LoVo (cell line): ENCODE measurements around the gene CYREN.
A peak's percentile ranks its signal among the peaks of the same experiment; 100 is the strongest.
"Not testable (repeated sequence)": the region's sequence is repeated elsewhere in the genome, so short reads cannot be mapped to it uniquely, and the experiment has no call there.

Experiments used
- DNase-seq: peaks from one replicate; pipeline ENCODE4 v3.0.0-alpha.2; 2016; ENCODE audit warnings: low spot score

The CYREN gene, protein sequence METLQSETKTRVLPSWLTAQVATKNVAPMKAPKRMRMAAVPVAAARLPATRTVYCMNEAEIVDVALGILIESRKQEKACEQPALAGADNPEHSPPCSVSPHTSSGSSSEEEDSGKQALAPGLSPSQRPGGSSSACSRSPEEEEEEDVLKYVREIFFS

GRCh38 chr7:135170274-135170997 is at the start of gene CYREN:
TSS of gene CYREN (minus strand) at chr7:135170707. CDS start at chr7:135168922, 1,785 bp downstream.
- peak; percentile 99 for DNase-seq

DNA sequence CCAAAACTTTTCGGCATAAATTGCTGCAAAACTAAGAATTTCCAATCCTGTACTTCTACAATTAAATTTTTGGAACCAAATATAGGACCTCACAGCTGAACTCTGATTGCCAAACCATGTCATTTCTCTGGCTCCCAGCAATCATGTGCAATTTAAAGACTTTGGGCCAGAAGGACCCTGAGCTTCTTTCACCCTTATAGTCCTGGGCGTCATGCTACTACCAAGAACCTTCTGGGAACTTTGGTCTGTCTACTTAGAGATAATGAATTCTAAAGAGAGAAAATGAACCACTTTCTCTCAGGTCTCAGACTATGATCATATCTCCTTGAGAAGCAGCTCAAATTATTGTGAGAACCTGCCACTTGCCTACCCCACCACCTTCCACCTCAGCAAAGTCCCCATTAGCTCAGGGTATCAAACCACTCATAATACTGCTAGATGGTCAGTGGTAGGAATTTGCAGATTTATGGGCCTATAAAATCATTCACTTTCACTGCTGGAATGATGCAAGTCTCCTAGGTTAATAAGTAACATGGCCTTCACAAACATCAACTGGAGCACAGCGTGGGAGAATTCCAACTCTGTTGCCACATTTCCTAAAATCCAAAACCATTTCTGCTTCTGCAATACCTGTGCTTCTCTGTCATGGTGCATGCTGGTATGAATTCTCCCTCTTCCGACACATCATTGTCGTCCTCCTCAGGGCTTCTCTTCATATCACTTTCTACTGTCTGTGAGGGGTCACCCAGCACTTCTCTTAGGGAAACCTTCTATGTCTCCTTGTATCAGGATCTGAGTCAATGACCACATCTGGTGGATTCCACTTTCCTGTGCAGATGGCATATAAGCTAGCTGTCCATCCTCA is 47.4 kb upstream of the CYREN start:
- peak; percentile 70 for DNase-seq

DNA sequence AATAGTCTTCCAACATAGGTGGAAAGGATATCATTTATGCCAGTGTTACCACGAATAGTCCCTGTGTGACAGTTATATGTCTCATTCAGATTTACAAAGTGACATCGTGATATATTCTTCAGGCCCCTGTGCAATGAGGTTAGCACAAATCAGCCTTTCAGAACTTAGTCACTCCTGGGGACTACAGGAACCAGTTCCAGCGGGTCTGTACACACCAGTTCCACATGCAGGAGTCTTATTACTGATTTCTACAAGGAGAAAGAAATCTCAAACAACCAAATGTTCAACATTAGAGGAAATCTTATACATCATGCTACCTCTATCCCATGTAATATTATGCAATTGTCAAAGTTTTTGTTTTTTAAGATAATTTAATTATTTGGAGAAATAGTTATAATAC is 45.2 kb upstream of the CYREN start:
- no peak for DNase-seq

GRCh38 chr7:135215180-135215579 is 44.7 kb upstream of the CYREN start:
- DNase-seq: no peak

- no peak for DNase-seq
These were observed 43.3 kb upstream of the CYREN start for GRCh38 chr7:135213831-135214230.

DNA sequence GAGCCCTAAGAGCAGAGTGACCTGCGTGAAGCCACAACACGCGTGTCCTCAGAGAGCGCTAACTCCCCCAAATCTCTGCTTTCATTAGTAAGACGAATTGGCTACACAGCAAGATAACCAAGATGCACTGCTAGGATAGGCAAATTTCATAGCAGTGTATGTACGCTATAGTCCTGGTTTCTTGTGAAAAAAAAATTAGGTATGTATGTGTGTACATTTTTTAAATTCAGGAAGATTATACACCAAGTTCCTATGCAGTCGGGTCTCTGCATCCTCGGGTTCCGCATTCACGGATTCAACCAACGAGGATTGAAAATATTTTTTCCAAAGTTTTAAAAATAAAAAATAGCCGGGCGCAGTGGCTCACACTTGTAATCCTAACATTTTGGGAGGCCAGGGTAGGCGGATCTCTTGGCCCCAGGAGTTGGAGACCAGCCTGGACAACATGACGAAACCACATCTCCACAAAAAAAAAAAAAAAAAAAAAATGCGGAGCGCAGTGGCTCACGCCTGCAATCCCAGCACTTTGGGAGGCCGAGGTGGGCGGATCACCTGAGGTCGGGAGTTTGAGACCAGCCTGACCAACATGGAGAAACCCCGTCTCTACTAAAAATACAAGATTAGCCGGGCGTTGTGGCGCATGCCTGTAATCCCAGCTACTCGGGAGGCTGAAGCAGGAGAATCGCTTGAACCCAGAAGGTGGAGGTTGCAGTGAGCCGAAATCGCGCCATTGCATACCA is 41.6 kb upstream of the CYREN start:
- DNase-seq: not testable (repeated sequence)

DNA sequence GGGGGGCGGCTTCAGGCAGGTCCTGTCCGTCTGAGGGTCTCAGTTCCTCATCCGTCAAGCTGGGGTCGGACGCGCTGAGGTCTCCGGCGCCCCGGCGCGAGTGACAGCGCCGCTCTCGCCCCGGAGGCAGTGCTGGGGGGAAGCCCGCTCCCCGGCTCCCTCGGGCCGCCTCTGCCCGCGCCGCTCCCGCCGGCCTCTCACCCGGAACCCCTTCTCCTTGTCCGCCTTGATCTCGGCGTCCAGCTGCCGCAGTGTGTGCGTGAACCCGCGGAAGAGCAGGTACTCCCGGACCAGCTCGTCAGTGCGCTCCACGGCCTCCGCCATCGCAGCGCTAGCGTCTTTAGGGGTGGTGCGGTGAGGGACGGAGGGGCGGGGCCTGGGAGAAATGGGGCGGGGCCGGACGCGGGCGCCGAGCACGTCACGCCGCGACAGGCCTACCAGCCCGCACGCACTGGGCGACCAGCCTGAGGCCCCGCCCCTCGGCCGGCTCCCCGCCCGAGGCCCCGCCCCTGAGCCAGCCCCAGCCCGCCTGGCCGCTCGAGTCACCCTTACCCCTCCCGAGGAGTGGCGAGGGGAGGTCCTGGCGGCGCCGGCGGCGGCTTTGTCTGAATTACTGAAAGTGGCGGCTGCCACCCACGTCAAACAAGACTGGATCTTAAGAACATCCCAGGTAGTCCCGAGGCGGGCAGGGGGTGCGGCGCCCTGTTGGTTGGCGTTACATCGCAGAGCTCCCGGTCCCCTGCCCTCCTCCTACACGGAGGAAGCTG is 40.9 kb upstream of the CYREN start, which contains the start of gene WDR91:
TSS of gene WDR91 (minus strand) at position 348 of the 767 bp plus-strand sequence. CDS start at position 324, 24 bp downstream.
- peak; percentile 97 for DNase-seq

GRCh38 chr7:135210888-135211178 is 40.3 kb upstream of the CYREN start:
- DNase-seq: no peak

- no peak for DNase-seq
These were observed 38.8 kb upstream of the CYREN start for GRCh38 chr7:135209225-135209834.

DNA sequence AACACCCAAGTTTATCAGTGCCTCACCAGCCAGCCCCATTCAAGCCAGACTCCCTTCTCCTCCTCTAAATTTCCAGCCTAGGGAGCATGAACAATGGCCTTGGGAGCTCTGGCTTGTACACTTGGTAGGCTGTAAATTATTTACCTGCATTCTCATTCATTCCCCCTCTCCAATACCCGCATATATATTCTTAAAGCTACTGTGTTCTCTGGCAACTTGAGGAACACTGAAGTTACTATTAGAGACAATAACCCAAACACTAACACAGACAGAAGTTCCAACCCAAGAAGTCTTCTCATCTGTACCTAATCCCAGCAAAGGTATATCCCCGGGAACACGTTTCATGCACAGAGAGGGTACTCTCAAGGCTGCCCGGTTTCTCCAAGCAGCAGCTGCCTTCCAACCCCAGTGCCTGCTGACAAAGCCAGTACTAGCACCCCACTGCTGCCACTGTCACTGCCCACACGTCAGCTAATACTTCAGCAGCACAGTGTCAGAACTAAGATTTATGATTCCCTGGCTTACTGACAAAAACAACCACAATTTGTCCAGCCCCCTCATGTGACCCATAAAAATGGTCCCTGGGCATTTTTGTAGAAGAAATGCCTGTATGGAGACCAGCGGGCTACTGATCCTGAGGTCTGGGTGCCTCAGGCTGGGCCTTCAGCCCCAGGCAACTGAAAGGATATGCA is 37.7 kb upstream of the CYREN start:
- DNase-seq: no peak

- DNase-seq: no peak
These were observed 37.0 kb upstream of the CYREN start for GRCh38 chr7:135207406-135208101.

- DNase-seq: no peak
These were observed 36.5 kb upstream of the CYREN start for GRCh38 chr7:135206941-135207391.

DNA sequence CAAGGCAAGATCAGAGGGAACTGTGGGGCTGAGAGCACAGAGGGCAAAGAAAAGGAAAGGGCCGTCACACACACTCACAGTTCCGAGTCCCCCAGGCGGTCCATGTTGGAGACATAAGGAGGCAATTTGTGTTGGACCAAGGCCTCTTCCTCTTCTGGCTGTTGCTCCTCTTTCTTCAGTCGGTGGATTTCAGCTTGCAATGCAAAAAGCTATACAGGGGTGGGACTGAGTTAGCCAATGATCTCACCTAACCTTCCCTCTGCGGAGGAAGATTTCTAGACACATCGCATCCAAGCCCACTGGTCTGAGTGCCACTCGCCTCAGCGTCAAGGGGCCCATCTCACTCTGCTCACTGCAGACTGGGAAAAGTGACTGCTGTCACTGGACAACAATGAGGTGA is 35.3 kb upstream of the CYREN start:
- no peak for DNase-seq

- DNase-seq: no peak
These were observed 34.4 kb upstream of the CYREN start for GRCh38 chr7:135204876-135205275.

DNA sequence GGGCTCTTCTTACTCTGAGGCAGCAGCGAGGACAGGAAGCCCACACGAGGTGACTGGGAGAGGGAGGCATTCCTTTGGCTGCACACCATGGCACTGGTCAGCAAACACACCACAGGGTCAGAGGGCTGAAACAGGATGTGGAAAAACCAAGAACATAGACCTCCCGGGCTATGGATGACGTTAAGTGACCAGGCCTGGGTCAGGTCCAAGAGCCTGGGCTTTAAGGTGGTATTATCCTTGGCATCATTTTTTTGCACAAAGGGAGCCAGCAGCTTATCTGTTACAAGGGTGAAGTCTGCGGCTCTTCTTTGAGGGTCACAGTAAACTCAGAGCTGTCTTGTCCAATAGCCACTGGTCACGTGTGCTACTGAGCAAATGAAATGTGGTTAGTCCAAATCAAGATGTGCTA is 33.8 kb upstream of the CYREN start:
- no peak for DNase-seq

- no peak for DNase-seq
These were observed 30.8 kb upstream of the CYREN start for GRCh38 chr7:135201350-135201749.

- no peak for DNase-seq
These were observed 30.4 kb upstream of the CYREN start for GRCh38 chr7:135200821-135201331.

GRCh38 chr7:135199439-135199838 is 28.9 kb upstream of the CYREN start:
- DNase-seq: no peak

DNA sequence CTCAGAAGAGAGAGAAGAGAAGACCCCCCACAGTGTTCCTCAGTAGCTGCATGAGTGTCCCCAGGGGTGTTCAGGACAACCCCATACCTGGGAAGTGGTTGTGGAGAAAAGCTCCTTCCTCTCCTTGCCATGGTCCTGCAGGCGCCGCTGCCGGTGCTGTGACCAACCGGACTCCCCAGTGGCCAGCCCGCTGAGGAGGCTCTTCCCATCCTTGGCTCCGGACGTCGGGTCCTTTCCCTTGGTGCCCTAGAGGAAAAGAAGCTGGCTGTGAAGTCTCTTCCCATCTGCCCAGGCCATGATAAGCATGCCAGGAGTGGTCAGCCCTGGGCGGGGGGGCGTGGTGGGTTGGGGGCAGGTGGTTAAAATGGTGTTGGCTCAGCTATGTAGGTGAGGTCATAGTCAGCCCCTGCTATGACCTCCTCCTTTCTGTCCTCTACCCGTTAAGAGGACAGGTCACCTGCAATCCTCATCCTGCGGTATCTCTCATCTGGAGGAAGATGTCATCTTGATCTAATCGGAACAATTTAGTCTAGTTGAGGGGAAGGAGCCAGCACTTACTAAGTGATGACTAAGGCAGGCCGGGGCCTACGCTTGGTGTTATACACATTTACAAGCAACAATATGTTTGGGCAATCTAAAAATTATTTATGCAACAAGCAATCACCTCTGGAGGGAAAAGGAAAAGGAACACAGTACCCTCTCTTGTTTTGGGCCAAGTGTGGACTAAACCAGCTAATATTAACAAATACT is 27.6 kb upstream of the CYREN start:
- no peak for DNase-seq
